NCI-H345 treated with DMSO at 0.1 percent for 48 hours (cell line): ENCODE results near the gene MICALL2.
A peak's percentile ranks its signal among the peaks of the same experiment; 100 is the strongest.

ENCODE experiments used
- DNase-seq: peaks from one replicate; lab custom pipeline; 2025; ENCODE audit not compliant: unreplicated experiment; lab: John Stamatoyannopoulos, UW

The MICALL2 gene

DNA sequence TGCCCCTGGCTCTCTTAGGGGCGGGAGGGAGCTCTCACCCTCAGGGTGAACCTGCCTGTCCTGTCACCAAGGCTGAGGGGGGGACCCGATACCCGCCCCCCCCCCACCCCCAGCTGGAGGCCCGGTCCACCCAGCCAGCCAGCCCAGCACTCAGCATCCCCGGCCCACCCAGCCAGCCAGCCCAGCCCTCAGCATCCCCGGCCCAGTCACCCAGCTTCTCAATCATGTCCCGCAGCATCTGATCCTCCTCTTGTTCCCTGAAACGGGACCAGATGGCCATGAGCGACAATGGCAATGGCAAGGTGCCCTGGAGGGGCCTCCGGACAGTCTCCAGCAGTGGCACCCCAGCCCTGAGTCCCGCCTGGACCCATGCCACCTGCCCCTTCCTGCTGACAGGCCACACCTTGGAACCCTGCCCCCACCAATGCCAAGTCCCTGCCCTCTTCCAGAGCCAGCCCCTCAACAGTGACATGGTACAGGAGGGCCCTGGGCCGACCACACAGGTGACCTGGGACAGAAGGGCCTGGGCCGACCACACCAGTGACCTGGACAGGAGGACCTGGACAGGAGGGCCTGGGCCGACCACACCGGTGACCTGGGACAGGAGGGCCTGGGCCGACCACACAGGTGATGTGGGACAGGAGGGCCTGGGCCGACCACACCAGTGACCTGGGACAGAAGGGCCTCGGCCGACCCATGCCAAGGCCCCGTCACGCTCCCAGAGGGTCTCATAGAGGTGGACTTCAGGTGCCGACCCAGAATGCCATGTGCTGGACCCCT lies 24.2 kb downstream of the MICALL2 start:
- DNase-seq: no peak

DNA sequence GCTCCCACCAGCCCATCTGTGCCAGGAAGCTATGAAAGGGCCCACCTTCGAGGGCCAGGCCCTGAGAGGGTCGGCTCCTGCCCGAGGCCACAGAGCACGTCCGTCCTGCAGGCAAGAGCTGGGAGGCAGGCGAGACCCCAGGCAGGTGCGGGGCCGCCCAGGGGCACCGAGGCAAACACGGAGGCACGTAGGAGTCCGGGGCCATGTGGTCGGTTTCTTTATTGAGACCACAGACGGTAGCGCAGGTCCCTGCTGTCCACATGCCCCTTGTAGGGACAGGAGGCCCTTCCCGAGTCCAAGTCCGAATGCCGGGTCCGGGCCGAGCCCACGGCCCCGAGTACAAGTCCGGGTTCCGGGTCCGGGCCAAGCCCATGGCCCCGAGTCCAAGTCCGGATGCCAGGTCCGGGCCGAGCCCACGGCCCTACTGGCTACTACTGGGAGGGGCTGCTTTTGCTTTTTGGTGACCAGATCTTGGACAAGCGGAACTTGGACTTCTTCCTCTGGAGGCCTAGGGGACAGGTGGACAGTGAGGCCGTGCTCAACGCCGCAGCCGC lies 25.0 kb downstream of the MICALL2 start:
- no peak for DNase-seq

DNA sequence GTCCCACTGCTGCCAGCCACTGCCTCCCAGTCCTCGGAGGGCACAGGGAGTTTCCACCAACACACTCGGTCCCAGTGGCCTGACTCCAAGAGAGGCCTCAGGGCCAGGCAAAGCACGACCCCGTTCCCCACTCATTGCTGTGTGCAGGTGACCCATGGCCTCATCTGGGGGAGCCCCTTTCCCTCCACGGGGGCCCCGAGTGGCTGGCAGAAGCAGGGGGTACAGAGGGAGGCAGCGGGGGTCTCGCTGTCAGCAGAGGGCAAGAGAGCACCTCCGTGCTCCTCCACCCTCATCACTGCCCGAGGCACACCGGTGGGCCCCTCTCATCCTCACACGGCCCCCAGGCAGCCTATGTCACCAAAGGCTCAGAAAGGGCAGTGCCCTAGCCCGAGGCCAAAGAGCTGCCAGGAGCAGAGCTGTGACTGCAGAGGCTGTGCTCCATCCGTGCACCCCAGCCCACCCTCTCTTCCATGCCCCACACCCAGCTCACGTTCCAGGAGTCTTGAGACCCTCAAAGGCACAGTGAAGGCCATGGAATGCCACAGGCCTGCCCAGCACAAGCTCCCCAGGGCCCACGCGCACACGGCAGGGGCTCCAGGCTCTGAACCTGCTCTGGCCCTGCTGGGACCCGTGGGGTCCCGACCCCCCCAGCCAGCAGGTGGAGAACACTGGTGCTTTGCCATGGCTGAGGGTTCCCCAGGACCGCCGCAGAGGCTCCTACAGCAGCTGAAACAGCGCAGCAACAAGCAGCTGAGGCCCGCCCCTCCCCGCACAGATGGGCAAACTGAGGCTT lies 25.9 kb downstream of the MICALL2 start:
- DNase-seq: no peak

DNA sequence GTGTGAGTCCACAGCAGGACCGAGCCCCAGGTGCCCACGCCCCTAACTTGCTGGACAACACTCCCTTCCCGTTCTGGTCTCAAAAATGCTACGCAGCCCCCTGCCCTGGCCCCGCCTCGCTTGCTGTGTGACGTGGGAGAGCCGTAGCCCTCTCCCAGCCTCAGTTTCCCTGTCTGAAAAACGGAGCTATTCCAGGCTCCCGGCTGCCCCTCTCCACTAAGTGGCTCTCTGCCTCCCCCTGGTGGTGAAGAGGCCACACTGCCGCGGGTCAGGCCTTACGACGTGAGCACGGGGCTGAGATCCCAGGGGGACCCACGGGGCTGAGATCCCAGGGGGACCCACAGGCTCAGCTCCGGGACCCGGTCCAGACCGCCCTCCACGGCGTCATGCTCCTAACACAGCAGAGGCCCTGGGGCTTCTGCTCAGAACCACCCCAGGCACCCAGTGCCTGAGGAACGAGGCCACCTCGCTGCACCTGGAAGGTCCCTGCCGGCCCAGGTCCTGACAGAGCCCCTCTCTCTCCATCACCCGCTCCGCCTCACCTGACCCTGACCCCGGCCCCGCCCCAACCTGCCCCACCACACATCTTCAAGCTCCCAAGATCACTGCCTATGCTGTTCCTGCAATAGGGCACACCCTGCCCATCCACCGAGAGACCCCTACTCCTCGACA lies 26.7 kb downstream of the MICALL2 start:
- peak; percentile 25 for DNase-seq

DNA sequence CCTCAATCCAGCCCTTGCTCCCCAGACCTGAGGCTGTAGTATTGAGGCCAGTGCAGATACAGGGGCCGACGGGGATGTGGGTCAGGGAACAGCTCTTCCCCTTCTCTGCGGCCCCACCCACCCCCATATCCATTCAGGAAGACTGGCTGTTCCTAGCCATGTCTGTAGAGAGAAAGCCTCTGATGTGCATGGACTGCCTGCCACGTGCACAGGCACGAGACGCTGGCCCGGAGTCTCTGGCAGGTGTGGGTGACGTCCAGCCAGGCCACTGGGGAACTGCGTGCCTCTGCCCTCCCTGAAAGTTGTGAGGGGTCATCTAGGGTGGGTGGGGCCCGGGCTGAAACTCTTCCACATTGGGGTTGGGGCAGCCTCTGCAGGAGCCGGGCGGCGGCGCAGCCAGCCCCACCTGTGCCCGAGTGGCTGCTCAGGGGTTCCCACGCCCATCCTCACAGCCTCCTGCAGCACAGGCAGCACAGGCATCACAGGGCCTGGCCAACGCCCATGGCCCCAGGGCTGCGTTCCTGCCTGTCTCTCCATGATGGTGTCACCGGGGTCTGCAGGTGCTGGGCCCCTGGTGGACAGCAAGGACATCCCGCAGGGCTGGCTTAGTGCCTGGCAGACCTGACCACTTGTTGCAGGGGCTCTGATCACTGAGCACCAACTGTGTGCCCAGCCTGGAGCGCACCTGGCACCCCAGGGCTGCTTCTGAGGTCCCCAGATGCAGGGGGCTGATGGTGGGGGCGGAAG lies 27.5 kb downstream of the MICALL2 start:
- DNase-seq: no peak

DNA sequence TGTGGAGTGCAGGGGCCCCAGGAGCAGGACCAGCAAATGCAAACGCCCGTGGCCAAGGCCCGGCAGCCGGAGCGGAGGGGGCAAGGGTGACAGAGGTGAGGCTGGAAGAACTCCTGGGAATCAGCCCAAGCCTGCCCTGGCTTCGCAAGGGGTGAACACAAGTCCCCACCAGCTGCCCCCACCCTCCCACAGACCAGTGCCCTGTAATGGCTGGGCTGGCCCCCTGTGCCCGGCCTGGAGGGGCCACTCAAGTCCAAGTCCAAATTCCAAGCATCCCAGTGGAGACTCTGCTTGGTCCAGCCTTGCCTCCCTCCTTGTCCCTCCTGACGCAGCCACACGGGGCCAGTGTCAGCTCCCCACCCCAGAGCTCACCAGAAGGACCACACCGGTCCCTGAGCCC lies 28.0 kb downstream of the MICALL2 start:
- DNase-seq: no peak

DNA sequence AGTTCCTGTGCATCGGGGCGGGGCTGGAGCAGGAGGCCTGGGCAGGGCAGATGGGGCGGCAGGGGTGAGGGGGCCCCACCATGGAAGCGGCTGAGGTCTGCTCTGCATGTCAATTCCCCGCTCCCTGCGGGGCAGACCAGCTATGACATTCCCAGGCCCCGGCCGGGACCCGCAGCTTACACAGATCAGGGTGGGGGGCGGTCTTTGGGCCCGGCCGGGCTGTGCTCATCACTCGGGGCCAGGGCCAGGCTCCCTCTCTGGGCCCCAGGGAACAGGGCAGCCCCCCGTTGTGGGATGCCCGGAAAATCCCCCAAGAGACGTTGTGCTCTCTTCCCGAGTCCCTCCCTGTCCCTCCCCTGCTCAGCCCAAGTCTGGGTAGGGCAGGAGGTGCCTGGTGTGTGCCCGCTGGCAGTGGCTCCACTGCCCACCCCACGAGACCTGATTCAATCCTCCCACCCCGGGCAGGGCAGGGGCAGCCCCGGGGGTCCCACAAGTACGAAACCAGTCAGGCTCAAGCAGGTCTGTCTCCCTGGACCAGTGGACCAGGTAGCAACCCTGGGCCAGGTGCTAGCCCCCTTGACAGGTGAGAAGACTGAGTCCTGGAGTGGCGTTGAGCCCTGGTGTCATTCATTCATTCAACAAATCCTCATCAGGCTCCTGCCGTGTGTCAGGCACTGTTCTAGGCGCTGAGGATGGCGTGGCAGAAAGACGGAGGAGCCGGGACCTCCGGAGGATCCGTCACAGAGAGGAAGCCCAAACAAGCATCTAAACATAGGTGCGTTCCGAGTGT lies 29.0 kb downstream of the MICALL2 start:
- no peak for DNase-seq

DNA sequence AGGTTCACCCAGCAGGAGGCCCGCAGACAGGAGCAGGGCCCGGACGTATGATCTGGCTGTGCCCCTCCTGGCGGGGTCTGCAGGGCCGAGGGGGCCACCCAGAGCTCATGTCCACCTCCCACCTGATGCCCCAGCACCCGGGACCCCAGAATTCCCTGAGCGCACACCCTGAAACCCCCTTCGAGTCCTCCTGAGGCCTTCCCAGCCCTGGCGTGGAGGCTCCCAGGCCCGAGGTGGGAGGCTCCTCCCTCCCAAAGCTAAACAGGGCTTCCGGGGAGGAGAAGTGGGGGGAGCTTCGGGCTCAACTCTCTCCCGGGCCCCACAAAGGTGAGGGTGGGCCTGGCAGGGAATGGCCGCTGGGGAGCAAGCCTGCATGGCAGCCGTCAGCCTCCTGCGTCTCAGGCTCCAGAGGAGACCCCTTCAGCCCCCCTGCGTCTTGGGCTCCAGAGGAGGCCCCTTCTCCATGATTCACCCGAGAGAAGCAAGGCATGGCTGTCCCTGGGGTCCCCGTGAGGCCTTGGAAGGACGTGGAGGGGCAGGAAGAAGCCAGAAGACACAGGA lies 30.2 kb downstream of the MICALL2 start:
- DNase-seq: no peak

DNA sequence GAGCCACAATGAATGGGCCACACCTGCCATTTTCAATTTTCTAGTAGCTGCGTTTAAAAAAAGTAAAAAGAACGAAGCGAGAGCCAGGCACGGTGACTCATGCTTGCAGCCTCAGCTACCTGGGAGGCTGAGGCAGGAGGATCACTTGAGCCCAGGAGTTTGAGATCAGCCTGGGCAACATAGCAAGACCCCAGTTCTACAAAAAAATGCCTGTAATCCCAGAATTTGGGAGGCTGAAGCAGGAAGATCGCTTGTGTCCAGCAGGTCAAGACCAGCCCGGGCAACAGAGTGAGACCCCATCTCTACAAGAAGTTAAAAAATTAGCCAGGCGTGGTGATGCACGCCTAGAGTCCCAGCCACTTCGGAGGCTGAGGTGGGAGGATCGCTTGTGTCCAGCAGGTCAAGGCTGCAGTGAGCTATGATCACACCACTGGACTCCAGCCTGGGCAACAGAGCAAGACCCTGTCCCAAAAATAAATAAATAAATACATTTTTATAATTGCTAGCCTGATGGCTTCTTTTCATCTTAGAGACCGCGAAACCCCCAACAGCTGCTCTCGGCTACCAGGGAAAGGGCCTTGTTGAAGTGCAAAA lies 32.1 kb downstream of the MICALL2 start:
- no peak for DNase-seq

DNA sequence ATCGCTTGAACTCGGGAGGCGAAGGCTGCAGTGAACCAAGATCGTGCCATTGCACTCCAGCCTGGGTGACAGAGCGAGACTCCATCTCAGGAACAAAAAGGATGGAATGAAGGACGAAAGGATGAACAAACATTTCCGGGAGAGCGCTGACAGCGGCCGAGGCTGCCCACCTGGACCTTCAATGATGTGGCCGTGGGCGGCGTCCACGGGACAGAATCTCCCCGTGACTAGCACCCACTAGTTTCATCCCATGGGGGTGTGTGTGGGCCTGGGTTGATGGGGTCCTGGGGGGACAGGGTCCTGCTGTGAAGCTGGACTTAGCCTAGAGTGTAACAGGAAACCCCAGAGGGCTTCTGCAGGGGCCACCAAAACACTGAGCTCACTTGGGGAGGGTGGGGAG lies 32.8 kb downstream of the MICALL2 start:
- DNase-seq: no peak

DNA sequence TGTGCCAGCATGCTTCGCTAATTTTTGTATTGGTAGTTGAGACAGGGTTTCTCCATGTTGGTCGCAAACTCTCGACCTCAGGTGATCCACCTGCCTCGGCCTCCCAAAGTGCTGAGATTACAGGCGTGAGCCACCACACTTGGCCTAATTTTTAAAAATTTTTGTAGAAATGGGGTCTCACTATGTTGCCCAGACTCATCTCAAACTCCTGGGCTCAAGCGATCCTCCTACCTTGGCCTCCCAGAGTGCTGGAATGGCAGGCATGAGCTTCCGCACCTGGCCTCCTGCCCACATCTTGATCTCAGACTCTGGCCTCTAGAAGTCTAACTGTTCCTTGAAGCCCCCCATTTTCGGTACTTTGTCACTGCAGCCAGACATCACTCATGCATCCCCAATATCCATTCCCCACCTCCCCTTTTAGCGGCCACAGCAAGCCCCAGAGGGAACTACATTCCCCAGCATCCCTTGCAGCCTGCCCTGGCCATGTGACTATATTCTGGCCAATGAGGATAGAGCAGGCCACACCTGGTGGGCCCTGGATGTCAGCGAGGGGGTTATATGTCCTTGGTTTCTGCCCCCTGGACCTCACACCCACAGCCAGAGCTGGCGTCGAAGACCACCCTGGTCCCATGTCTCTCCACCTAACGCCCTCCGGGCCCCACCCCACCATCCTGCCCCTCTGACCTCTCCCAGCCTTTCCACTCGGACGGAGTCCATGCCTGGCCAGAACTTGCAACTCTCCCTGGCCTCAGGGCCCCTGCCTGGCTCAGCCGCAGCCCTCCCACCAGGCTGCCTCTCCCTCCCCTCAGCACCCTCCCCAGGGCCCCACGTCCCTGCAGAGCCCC lies 33.8 kb downstream of the MICALL2 start:
- DNase-seq: no peak

DNA sequence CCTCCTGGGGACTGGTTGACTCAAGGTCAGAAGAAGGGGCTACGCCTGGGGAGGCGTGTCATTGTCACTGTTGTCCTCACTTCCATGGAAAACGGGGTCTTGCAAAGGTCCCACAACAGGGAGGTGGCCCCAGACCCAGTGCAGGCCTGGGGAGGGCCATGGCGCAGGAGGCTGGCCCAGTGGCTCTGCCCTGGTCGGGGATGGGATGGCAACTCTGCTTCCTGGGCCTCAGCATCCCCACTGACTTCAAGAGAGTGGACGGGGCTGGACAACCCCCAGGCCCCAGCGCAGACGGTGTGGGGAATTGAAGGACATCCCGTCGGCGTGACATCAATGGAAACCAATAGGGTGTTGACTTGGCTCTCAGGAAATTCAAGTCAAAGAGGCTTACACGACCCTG lies 35.2 kb downstream of the MICALL2 start:
- no peak for DNase-seq

DNA sequence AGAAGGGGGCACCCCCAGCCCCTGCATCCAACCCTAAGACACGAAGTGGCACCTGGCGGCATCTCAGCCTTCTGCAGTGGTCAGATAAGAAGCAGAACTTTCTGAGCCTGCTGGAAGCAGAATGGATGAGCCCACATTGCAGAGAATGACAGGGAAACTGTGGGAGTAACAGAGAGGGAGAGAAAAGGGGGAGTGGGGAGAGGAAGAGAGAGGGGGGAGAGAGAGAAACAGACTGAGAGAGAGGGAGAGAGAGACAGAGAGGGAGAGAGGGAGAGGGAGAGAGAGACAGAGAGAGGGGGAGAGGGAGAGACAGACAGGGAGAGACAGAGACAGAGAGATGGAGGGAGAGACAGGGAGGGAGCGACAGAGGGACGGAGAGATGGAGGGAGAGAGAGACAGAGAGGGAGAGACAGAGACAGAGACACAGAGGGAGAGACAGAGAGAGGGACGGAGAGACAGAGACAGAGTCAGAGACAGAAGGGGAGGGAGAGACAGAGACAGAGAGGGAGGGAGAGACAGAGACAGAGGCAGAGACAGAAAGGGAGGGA lies 35.9 kb downstream of the MICALL2 start:
- DNase-seq: no peak

DNA sequence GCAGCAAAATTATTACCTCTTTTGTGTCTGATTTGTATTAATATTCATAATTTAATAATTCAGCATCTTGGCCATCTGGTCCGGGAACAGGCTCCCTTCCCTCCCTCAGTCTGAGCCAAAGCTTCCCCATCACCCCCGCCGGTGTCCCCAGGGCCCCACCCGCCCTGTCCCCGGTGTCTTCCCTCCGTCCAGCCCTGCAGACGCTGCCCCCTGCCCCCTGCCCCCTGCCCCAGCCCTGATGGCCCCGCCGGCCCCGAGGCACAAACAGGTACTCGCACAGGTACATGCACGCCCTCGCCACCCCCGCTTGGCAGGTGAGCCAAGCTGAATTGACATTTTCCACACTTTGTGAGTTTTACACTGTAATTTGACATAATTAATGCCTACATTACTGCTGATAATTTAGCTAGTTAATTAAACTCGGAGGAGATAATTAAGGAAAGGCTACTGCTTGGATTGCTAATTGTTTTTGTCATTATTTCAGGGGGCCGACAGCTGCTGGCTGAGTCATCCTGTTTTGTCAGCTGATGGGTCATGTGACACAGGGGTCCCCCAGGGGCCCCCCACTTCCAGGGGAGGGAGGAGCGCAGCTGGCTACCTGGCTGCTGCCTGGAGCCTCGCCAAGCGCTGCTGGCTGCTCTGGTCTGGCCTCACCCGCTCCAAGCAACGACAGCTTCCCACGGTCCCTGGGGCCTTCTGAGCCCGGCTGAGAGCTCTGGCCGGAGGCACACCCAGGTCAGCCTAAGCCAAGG lies 36.6 kb downstream of the MICALL2 start:
- peak; percentile 18 for DNase-seq

DNA sequence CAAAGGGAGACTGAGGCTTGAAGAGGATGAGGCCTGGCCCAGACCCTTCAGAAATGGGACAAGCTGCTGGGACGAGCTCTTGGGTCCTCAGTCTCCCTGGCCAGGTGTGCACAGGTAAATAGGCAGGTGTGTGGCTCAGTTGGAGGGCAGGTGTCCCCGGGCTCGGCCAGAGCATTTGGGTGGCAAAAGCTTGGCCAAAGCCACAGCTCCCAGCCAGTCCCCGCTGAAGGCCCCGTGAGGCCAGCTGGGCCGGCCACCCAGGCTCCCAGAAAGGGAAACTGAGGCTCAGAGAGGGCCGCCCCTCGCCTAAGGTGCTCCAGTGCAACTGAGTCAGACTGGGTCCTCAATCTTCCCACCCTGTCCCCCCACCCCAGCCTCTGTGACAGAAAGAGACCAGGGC lies 37.3 kb downstream of the MICALL2 start:
- no peak for DNase-seq

DNA sequence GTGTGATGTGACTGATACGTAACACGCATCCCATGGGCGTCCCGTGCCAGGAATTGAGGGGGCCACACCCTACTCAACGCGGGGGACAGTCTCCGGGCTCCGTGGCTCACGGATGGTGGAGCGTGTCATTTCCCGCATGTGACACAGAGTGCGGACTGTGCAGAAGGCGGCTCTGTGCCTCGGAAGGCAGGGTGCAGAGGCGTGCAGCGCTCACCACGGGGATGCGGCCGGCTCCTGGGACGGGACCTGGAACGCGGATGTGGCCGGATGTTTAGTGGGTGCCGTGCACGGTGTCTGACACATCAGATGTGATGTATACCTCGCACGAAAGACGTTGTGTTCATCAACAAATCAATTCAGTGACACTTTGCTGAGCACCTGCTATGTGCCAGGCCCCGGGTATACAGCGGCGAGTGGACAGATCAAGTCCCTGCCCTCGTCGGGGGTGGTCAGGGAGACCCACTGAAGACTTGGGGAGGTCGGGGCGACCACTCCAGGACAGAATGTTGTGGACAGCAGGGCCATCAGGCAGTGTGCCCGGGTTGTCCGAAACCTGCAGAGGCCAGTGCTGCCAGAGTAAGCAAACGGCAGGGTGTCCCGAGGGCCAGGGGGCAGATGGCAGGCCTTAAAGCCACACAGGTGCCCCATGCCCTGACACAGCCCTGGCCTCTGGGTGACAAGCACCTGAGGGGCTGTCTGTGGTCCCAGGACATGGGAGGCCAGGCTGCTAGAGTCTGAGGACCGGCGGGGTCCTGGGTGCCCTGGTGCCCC lies 38.1 kb downstream of the MICALL2 start:
- no peak for DNase-seq

DNA sequence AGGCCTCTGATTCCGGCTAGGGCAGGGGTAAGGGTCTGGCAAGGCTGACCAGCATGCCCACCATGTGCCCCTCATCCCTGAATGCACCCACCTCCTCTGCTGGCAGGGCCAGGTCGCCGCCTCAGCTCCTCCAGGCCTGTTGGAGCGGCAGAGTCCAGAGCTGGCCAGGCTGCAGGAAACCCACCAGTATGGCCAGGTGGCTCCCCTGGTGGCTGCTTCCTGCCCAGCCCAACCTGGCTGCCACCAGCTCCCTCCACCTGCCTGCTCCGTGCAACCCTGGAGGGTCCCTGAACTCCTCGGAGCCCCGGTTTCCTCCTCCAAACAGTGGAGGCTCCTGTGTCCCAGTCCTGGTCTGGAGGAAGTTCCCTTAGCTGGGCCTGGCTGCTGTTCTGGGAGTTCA lies 39.6 kb downstream of the MICALL2 start:
- no peak for DNase-seq
